ENCODE results near the gene RGS7BP. TPM values are rescaled to one million over a fixed set of nuclear protein-coding genes. Genes with fewer than 3 reads are reported as not detected.

Gene RGS7BP
- total RNA-seq, 4 donors from 2014 or later: 0.06 to 1.7 (median 0.15) TPM

GRCh38 chr5:64518793-64519192 lies 13.0 kb downstream of the RGS7BP start:
- H3K4me3 ChIP-seq: no peak overlapping the region
- H3K27ac ChIP-seq: no peak overlapping the region
- DNase-seq: no peak
- TF ChIP-seq POLR2A (IDR thresholded peaks at IDR 0.05) (no peak), CTCF (IDR thresholded peaks at IDR 0.05) (no peak)
- intact Hi-C loops (cut with DNase I): no loop called here
- 60 to 86% methylated on average over 2 of the region's 2 CpGs for WGBS, 2 donors
- no peaks in the 10 kb centered on the region for H3K4me1 ChIP-seq
- no peaks in the 10 kb centered on the region for H3K36me3 ChIP-seq
- H3K27me3 ChIP-seq: no peaks in the 10 kb centered on the region
- no peaks in the 10 kb centered on the region for H3K9me3 ChIP-seq

GRCh38 chr5:64519263-64519662 lies 13.4 kb downstream of the RGS7BP start:
- Histone ChIP-seq H3K36me3 (no peaks in the 10 kb centered on the region), H3K27me3 (no peaks in the 10 kb centered on the region), H3K4me1 (no peaks in the 10 kb centered on the region), H3K4me3 (no peak overlapping the region), H3K9me3 (no peaks in the 10 kb centered on the region), H3K27ac (no peak overlapping the region)
- WGBS, 2 donors: 54 to 62% methylated on average over 4 of the region's 4 CpGs
- TF ChIP-seq POLR2A (IDR thresholded peaks at IDR 0.05) (no peak), CTCF (IDR thresholded peaks at IDR 0.05) (no peak)
- intact Hi-C loops (cut with DNase I): no loop called here
- DNase-seq: no peak

- TF ChIP-seq CTCF (IDR thresholded peaks at IDR 0.05) (no peak), POLR2A (IDR thresholded peaks at IDR 0.05) (no peak)
- H3K4me1 ChIP-seq: peaks cover 0 to 5% (median 0%) of the 10 kb centered on the region in 3 donors
- H3K36me3 ChIP-seq: no peaks in the 10 kb centered on the region
- intact Hi-C loops (cut with DNase I): no loop called here
- 56 to 57% methylated on average over 3 of the region's 3 CpGs for WGBS, 2 donors
- H3K9me3 ChIP-seq: no peaks in the 10 kb centered on the region
- no peaks in the 10 kb centered on the region for H3K27me3 ChIP-seq
- no peak for DNase-seq
- no peak overlapping the region for H3K4me3 ChIP-seq
- no peak overlapping the region for H3K27ac ChIP-seq
These were observed 21.1 kb downstream of the RGS7BP start for GRCh38 chr5:64526734-64527439.

- Histone ChIP-seq H3K9me3 (no peaks in the 10 kb centered on the region), H3K4me3 (no peak overlapping the region), H3K36me3 (no peaks in the 10 kb centered on the region), H3K27me3 (no peaks in the 10 kb centered on the region), H3K27ac (no peak overlapping the region), H3K4me1 (peaks cover 0 to 23% (median 0%) of the 10 kb centered on the region in 3 donors)
- no peak for DNase-seq
- 60 to 64% methylated on average over 3 of the region's 3 CpGs for WGBS, 2 donors
- TF ChIP-seq CTCF (IDR thresholded peaks at IDR 0.05) (no peak), POLR2A (IDR thresholded peaks at IDR 0.05) (no peak)
- intact Hi-C loops (cut with DNase I): no loop called here
These were observed 24.3 kb downstream of the RGS7BP start for GRCh38 chr5:64530076-64530475.

- Histone ChIP-seq H3K4me1 (peaks cover 0 to 29% (median 0%) of the 10 kb centered on the region in 3 donors), H3K36me3 (no peaks in the 10 kb centered on the region), H3K27me3 (no peaks in the 10 kb centered on the region), H3K9me3 (no peaks in the 10 kb centered on the region), H3K27ac (no peak overlapping the region), H3K4me3 (no peak overlapping the region)
- no peak for DNase-seq
- 8 to 15% methylated on average over 2 of the region's 2 CpGs for WGBS, 2 donors
- TF ChIP-seq POLR2A (IDR thresholded peaks at IDR 0.05): no peak
- TF ChIP-seq CTCF (IDR thresholded peaks at IDR 0.05): no peak
- intact Hi-C loops (cut with DNase I): no loop called here
These were observed 26.4 kb downstream of the RGS7BP start for GRCh38 chr5:64532212-64532611.
